K562 (cell line): ENCODE data around the gene OR2V1. TPM values are rescaled to one million over a fixed set of nuclear protein-coding genes. Genes with fewer than 3 reads are reported as not detected.

ENCODE experiments used
- CAMTA2 ChIP-seq: fragments of 250-450 bp; sonication (Bioruptor Pico); conservative IDR thresholded peaks from 2 replicates; pipeline ENCODE4 v1.5.1; 2022
- EGR1 ChIP-seq: fragments of 450-650 bp; conservative IDR thresholded peaks from 2 replicates; pipeline ENCODE4 v1.6.1; 2017; ENCODE audit warnings: mild to moderate bottlenecking
- MCM5 ChIP-seq: fragments of 450-650 bp; IDR thresholded peaks from 2 replicates; pipeline ENCODE4 v1.6.1; 2016; ENCODE audit warnings: low read depth
- MTA1 ChIP-seq: fragments of 450-650 bp; IDR thresholded peaks from 2 replicates; pipeline ENCODE4 v1.6.1; 2017; ENCODE audit warnings: borderline replicate concordance
- POLR2B ChIP-seq: fragments of 450-650 bp; IDR thresholded peaks from 2 replicates; pipeline ENCODE4 v1.6.1; 2018; ENCODE audit warnings: low read depth; ENCODE audit not compliant: partially characterized antibody
- SLC30A9 ChIP-seq: fragments of 250-450 bp; sonication (Bioruptor Pico); IDR thresholded peaks from 2 replicates; pipeline ENCODE4 v1.8.0; 2022; ENCODE audit warnings: mild to moderate bottlenecking, moderate library complexity
- SP1 ChIP-seq: sonication (generic); formaldehyde crosslinking; IDR thresholded peaks from 2 replicates; pipeline ENCODE4 v1.8.1; 2022; ENCODE audit warnings: mild to moderate bottlenecking, missing genetic modification reagents
- TEAD4 ChIP-seq, 2 experiments: sonication (generic) in 1 of 2; formaldehyde crosslinking in 1 of 2; IDR thresholded peaks; 2 replicates each; pipeline versions ENCODE4 v1.6.1 to v1.8.0; 2012 to 2022; ENCODE audit warnings: borderline replicate concordance in 1 of 2, inconsistent platforms in 1 of 2, low read length in 1 of 2, mild to moderate bottlenecking in 1 of 2, missing genetic modification reagents in 1 of 2
- ZNF121 ChIP-seq: sonication (generic); formaldehyde crosslinking; conservative IDR thresholded peaks from 2 replicates; pipeline ENCODE4 v1.8.0; 2022; ENCODE audit warnings: missing genetic modification reagents
- ZNF184 ChIP-seq: sonication (generic); formaldehyde crosslinking; IDR thresholded peaks from 2 replicates; pipeline ENCODE4 v1.5.0; 2020; ENCODE audit warnings: missing genetic modification reagents
- polyA plus RNA-seq, 8 experiments: library from polyadenylated mRNA; depleted of rRNA in 4 of 8; stranded (reverse) in 5 of 8; unstranded in 3 of 8; fragments of >200 nt; fragmentation: Nextera tagmentation in 2 of 8; fragmentation: Illumina TruSeq in 1 of 8; extraction: Ambion mirVana in 2 of 8; extraction: Trizol in 1 of 8; gene quantifications; 2 replicates each; pipeline versions ENCODE4 v1.2.1 to v1.2.3, GENCODE V29; 2011 to 2014; ENCODE audit warnings: inconsistent platforms in 1 of 8, missing spikeins in 1 of 8
- total RNA-seq, 7 experiments: library from RNA; depleted of rRNA in 6 of 7; stranded (reverse); fragments of >200 nt in 6 of 7; fragmentation: Illumina TruSeq in 2 of 7; extraction: Trizol in 2 of 7; gene quantifications; 2 replicates each; pipeline versions ENCODE4 v1.2.1 to v1.2.3, GENCODE V29; 2011 to 2021; ENCODE audit warnings: low replicate concordance in 1 of 7
- TF ChIP-seq, protein P1 (sequence below): fragments of 450-650 bp; IDR thresholded peaks from 2 replicates; pipeline ENCODE4 v1.6.1; 2014; ENCODE audit warnings: low read depth, mild to moderate bottlenecking, moderate library complexity, borderline replicate concordance
- TF ChIP-seq, protein P2 (sequence below), 2 experiments: fragments of 450-650 bp in 1 of 2; sonication (generic) in 1 of 2; formaldehyde crosslinking in 1 of 2; IDR thresholded peaks in 1 of 2; conservative IDR thresholded peaks in 1 of 2; 2 replicates each; pipeline versions ENCODE4 v1.6.1 to v1.8.1; 2016 to 2023; ENCODE audit warnings: mild to moderate bottlenecking in 2 of 2, moderate library complexity in 2 of 2, inconsistent platforms in 1 of 2, missing genetic modification reagents in 1 of 2
- TF ChIP-seq, protein P3 (sequence below): fragments of 450-650 bp; IDR thresholded peaks from 2 replicates; pipeline ENCODE4 v1.6.1; 2016; ENCODE audit warnings: antibody characterized with exemption
- TF ChIP-seq, protein P4 (sequence below), 2 experiments: fragments of 450-650 bp; IDR thresholded peaks; 2 replicates each; pipeline ENCODE4 v1.6.1; 2018; ENCODE audit warnings: mild to moderate bottlenecking in 2 of 2, low read depth in 1 of 2; ENCODE audit not compliant: partially characterized antibody in 2 of 2
- TF ChIP-seq, protein P5 (sequence below): fragments of 250-450 bp; sonication (Bioruptor Pico); IDR thresholded peaks from 2 replicates; pipeline ENCODE4 v1.8.0; 2022; ENCODE audit warnings: moderate library complexity, mild to moderate bottlenecking, inconsistent platforms

The OR2V1 gene
- total and polyA plus RNA-seq, 9 of the 15 experiments (the other 6 are each of a cell fraction or from before 2014, with no cell fraction given) = 0.04 to 0.28 (median 0.15) TPM; not detected in 5

DNA sequence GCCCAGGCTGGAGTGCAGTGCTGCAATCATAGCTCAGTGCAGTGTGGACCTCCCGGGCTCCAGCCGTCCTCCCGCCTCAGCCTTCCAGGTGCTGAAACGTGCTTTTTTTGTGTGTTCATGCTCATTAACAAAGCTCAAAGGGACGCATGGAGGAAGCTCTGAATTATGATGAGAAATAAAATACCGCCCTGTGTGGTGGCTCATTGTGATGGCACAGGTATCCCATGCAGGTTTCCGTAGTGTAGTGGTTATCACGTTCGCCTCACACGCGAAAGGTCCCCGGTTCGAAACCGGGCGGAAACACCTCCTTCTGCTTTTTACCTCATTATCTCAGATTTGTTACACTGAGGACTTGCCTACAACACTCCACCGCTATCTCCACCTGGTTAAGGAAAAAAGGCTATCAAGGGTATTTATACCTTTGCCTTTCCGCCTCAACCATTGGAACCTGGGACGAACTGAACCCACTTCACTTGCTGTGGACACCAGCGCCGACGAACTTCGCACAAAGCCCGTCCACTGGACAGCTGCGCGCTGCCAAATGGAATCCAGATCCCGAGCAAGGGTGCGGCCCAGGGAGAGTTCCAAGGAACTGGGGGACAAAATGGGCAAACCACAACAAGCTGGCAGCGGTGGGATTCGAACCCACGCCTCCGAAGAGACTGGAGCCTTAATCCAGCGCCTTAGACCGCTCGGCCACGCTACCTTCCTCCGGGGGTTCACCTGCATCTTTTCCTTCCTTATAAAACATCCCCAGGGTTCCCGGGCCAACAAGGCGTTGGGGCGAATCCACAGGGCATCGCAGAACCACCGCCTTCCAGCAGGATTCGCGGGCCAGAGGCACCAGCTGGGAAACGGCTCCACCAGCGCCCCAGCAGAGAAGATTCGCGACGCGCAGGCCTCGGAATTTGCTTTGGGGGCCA, 42.7 kb upstream of the OR2V1 start (continued):
- TF ChIP-seq, protein P1, sequence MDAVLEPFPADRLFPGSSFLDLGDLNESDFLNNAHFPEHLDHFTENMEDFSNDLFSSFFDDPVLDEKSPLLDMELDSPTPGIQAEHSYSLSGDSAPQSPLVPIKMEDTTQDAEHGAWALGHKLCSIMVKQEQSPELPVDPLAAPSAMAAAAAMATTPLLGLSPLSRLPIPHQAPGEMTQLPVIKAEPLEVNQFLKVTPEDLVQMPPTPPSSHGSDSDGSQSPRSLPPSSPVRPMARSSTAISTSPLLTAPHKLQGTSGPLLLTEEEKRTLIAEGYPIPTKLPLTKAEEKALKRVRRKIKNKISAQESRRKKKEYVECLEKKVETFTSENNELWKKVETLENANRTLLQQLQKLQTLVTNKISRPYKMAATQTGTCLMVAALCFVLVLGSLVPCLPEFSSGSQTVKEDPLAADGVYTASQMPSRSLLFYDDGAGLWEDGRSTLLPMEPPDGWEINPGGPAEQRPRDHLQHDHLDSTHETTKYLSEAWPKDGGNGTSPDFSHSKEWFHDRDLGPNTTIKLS = 0 out of 2 replicates have a peak, but pooled peaks have one; percentile 2
- TF ChIP-seq POLR2B (no peak), SP1 (CRISPR knock-in tag) (no peak), SLC30A9 (CRISPR knock-in tag) (no peak), MCM5 (no peak), CAMTA2 (CRISPR knock-in tag) (no peak), EGR1 (peak; percentile 94), MTA1 (peak; percentile 25; the same call in 1 of the 2 replicates), TEAD4 (IDR thresholded peaks at IDR 0.05; ENCODE audit: low read length) (peak; percentile 75), TEAD4 (CRISPR knock-in tag; IDR thresholded peaks at IDR 0.05; ENCODE audit: borderline replicate concordance) (no peak), ZNF184 (CRISPR knock-in tag) (no peak), ZNF121 (CRISPR knock-in tag) (no peak)
- TF ChIP-seq, protein P2, sequence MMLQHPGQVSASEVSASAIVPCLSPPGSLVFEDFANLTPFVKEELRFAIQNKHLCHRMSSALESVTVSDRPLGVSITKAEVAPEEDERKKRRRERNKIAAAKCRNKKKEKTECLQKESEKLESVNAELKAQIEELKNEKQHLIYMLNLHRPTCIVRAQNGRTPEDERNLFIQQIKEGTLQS (IDR thresholded peaks at IDR 0.05) = no peak; the same call in 1 of the 2 replicates
- TF ChIP-seq, protein P2 (CRISPR knock-in tag; conservative IDR thresholded peaks at IDR 0.05) = 0 out of 2 replicates have a peak, but pooled peaks have one; percentile 34
- TF ChIP-seq, protein P3, sequence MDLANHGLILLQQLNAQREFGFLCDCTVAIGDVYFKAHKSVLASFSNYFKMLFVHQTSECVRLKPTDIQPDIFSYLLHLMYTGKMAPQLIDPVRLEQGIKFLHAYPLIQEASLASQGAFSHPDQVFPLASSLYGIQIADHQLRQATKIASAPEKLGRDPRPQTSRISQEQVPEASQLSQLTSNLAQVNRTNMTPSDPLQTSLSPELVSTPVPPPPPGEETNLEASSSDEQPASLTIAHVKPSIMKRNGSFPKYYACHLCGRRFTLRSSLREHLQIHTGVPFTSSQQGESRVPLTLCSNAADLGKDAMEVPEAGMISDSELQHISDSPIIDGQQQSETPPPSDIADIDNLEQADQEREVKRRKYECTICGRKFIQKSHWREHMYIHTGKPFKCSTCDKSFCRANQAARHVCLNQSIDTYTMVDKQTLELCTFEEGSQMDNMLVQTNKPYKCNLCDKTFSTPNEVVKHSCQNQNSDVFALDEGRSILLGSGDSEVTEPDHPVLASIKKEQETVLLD = peak; percentile 27; the same call in 1 of the 2 replicates
- TF ChIP-seq, protein P4, sequence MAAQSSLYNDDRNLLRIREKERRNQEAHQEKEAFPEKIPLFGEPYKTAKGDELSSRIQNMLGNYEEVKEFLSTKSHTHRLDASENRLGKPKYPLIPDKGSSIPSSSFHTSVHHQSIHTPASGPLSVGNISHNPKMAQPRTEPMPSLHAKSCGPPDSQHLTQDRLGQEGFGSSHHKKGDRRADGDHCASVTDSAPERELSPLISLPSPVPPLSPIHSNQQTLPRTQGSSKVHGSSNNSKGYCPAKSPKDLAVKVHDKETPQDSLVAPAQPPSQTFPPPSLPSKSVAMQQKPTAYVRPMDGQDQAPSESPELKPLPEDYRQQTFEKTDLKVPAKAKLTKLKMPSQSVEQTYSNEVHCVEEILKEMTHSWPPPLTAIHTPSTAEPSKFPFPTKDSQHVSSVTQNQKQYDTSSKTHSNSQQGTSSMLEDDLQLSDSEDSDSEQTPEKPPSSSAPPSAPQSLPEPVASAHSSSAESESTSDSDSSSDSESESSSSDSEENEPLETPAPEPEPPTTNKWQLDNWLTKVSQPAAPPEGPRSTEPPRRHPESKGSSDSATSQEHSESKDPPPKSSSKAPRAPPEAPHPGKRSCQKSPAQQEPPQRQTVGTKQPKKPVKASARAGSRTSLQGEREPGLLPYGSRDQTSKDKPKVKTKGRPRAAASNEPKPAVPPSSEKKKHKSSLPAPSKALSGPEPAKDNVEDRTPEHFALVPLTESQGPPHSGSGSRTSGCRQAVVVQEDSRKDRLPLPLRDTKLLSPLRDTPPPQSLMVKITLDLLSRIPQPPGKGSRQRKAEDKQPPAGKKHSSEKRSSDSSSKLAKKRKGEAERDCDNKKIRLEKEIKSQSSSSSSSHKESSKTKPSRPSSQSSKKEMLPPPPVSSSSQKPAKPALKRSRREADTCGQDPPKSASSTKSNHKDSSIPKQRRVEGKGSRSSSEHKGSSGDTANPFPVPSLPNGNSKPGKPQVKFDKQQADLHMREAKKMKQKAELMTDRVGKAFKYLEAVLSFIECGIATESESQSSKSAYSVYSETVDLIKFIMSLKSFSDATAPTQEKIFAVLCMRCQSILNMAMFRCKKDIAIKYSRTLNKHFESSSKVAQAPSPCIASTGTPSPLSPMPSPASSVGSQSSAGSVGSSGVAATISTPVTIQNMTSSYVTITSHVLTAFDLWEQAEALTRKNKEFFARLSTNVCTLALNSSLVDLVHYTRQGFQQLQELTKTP (IDR thresholded peaks at IDR 0.05; ENCODE audit: low read depth in 1 of 2, partially characterized antibody in 2 of 2) = no peak
- TF ChIP-seq, protein P5, sequence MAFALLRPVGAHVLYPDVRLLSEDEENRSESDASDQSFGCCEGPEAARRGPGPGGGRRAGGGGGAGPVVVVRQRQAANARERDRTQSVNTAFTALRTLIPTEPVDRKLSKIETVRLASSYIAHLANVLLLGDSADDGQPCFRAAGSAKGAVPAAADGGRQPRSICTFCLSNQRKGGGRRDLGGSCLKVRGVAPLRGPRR (CRISPR knock-in tag) = no peak
